Suprapubic skin (tissue), 4 donors: Measurements from ENCODE around the gene RAPGEF3. TPM values are rescaled to one million over a fixed set of nuclear protein-coding genes. Genes with fewer than 3 reads are reported as not detected.

Experiments
- DNase-seq, 2 donors: peaks; one replicate each; pipeline ENCODE4 v3.0.0-alpha.2; 2019; ENCODE audit warnings: low spot score in 2 of 2
- H3K27ac ChIP-seq: fragments of 200-600 bp; sonication (generic); one replicate; pipeline ENCODE4 v1.5.1; 2019
- H3K27me3 ChIP-seq: fragments of 200-600 bp; sonication (generic); one replicate; pipeline ENCODE4 v1.5.1; 2019
- H3K36me3 ChIP-seq: fragments of 200-600 bp; sonication (generic); one replicate; pipeline ENCODE4 v1.5.1; 2019
- H3K4me1 ChIP-seq: fragments of 200-600 bp; sonication (generic); one replicate; pipeline ENCODE4 v1.5.1; 2019
- H3K4me3 ChIP-seq: fragments of 200-600 bp; sonication (generic); one replicate; pipeline ENCODE4 v1.5.1; 2019; ENCODE audit warnings: mild to moderate bottlenecking
- H3K9me3 ChIP-seq: fragments of 200-600 bp; sonication (generic); one replicate; pipeline ENCODE4 v1.5.1; 2019
- EP300 ChIP-seq: sonication (generic); formaldehyde crosslinking; IDR thresholded peaks from one replicate; pipeline ENCODE4 v1.6.1; 2017; ENCODE audit warnings: antibody characterized with exemption
- POLR2A ChIP-seq, 2 donors: fragments of 450-650 bp; IDR thresholded peaks; one replicate each; pipeline ENCODE4 v1.6.1; 2017; ENCODE audit warnings: antibody characterized with exemption in 2 of 2, mild to moderate bottlenecking in 2 of 2, moderate library complexity in 2 of 2
- POLR2AphosphoS5 ChIP-seq, 3 donors: sonication (generic); formaldehyde crosslinking; IDR thresholded peaks; one replicate each; pipeline ENCODE4 v1.6.1; 2017; ENCODE audit warnings: antibody characterized with exemption in 3 of 3
- WGBS: methylation state at CpG from one replicate; pipeline ENCODE4 v1.1.5; 2018; 5-methylcytosine and 5-hydroxymethylcytosine counted together
- total RNA-seq, 4 donors: library from RNA; depleted of rRNA; stranded (reverse); fragments of >200 nt; gene quantifications; one replicate each; pipeline ENCODE4 v1.1.0, GENCODE V29; 2016
- TF ChIP-seq, protein P1 (sequence below), 2 donors: fragments of 200-600 bp in 1 of 2; fragments of 450-650 bp in 1 of 2; sonication (generic) in 1 of 2; IDR thresholded peaks; one replicate each; pipeline ENCODE4 v1.5.1; 2016 to 2019; ENCODE audit warnings: antibody characterized with exemption in 2 of 2, mild to moderate bottlenecking in 1 of 2, moderate library complexity in 1 of 2

Gene RAPGEF3
- total RNA-seq, 4 donors from 2014 or later = 9.3 to 48.9 (median 20.0) TPM

DNA sequence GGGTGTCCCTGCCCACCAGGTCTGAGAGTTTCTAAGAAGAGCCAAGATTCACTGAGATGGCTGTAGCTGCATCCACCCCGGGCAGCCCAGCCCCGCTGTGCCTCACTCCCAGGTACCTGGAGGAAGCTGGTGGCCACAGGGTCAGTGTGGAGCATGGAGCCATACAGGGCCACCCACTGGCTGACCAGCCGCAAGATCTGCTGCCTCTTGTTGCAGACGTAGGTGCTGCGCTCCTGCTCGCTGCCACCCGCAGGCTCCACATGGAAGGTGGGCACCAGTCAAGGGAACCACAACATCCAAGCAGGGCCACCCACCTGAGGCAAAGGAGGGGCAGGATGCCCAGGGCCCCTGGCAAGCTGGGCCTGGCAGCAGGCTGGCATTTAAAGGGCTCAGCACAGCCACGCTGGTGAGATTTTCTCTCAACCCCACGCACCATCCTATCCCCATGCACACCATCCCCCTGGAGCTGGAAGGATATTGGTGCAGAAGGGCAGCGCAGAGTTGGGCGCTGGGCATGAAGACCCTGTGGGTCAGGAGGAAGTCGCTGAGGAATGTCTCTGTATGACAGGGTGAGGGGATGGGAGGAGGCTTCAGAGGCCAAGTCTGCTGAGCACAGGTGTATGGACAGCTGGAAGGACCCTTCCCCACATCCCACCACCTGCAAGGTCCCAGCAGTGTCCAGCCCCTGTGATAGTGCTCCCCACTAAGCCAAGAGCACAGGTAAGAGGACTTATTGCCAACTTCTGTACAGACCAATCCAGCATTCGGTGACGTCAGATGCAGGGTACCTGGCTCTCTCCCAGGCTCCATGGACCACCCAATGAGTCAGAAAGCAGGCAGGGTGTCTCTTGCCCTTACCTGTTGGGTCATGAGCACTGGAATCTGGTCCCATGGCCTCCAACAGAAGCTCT lies 10.8 kb downstream of the RAPGEF3 start:
- H3K9me3 ChIP-seq = no peaks in the 10 kb centered on the region
- no peak overlapping the region for H3K27ac ChIP-seq
- H3K4me3 ChIP-seq = no peak overlapping the region
- peaks cover 30% of the 10 kb centered on the region for H3K4me1 ChIP-seq
- peaks cover 4% of the 10 kb centered on the region for H3K36me3 ChIP-seq
- DNase-seq = no peak
- no peaks in the 10 kb centered on the region for H3K27me3 ChIP-seq
- TF ChIP-seq POLR2AphosphoS5 (IDR thresholded peaks at IDR 0.05) = no peak
- TF ChIP-seq, protein P1, sequence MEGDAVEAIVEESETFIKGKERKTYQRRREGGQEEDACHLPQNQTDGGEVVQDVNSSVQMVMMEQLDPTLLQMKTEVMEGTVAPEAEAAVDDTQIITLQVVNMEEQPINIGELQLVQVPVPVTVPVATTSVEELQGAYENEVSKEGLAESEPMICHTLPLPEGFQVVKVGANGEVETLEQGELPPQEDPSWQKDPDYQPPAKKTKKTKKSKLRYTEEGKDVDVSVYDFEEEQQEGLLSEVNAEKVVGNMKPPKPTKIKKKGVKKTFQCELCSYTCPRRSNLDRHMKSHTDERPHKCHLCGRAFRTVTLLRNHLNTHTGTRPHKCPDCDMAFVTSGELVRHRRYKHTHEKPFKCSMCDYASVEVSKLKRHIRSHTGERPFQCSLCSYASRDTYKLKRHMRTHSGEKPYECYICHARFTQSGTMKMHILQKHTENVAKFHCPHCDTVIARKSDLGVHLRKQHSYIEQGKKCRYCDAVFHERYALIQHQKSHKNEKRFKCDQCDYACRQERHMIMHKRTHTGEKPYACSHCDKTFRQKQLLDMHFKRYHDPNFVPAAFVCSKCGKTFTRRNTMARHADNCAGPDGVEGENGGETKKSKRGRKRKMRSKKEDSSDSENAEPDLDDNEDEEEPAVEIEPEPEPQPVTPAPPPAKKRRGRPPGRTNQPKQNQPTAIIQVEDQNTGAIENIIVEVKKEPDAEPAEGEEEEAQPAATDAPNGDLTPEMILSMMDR (IDR thresholded peaks at IDR 0.05) = no peak
- TF ChIP-seq POLR2A (IDR thresholded peaks at IDR 0.05) = no peak
- no peak for TF ChIP-seq EP300
- WGBS = 97% methylated on average over 6 of the region's 14 CpGs

DNA sequence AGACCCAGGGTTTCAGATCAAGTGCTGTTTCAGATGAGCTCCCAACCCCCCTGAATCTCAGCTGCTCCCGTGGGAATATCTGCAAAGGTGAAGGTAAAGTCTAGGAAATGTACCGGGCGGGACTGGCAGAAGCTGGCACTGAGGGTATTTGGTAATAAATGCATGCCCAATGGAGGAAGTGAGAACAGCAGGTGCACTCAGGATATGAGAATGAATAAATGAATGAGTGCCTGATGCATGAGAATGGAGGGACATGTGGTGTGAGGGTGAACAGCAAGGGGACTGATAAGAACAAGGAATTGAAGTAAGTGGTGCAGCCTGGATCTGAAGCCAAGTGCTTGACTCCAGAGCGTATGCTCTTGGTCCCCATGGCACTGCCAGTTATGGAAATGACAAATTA lies 11.6 kb downstream of the RAPGEF3 start:
- TF ChIP-seq, protein P1 (IDR thresholded peaks at IDR 0.05) = no peak
- no peak for TF ChIP-seq EP300
- no peak for TF ChIP-seq POLR2AphosphoS5 (IDR thresholded peaks at IDR 0.05)
- Histone ChIP-seq H3K9me3 (no peaks in the 10 kb centered on the region), H3K27me3 (no peaks in the 10 kb centered on the region), H3K27ac (no peak overlapping the region), H3K4me3 (no peak overlapping the region), H3K36me3 (peaks cover 4% of the 10 kb centered on the region), H3K4me1 (peaks cover 25% of the 10 kb centered on the region)
- DNase-seq = no peak
- WGBS = 86% methylated on average over 4 of the region's 4 CpGs

GRCh38 chr12:47746523-47746922 lies 12.2 kb downstream of the RAPGEF3 start:
- no peak for DNase-seq
- no peak overlapping the region for H3K4me3 ChIP-seq
- H3K36me3 ChIP-seq = peaks cover 4% of the 10 kb centered on the region
- TF ChIP-seq POLR2AphosphoS5 (IDR thresholded peaks at IDR 0.05) (no peak), EP300 (no peak), POLR2A (IDR thresholded peaks at IDR 0.05) (no peak)
- TF ChIP-seq, protein P1 (IDR thresholded peaks at IDR 0.05) = no peak
- 87% methylated on average over 6 of the region's 7 CpGs for WGBS
- H3K4me1 ChIP-seq = peaks cover 25% of the 10 kb centered on the region
- H3K27me3 ChIP-seq = no peaks in the 10 kb centered on the region
- H3K9me3 ChIP-seq = no peaks in the 10 kb centered on the region
- no peak overlapping the region for H3K27ac ChIP-seq

DNA sequence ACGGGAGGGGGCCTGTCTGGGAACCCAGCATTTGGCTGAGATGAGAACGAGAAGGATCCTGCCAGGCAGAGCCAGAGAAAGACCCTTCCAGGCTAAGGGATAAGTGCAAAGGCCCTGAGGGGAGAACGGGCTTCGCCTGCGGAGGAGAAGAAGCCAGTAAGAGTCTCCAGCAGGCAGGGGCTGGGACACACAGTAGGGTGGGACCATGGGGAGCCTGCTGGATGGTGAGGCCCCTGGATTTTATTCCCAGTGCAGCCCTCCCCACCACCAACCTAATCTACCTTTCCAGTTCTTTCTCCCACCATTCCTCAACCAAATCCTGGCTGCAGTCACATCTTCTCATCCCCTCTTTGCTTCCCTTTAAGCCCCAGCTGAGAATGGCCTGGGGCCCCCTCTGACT lies 12.6 kb downstream of the RAPGEF3 start:
- no peak for DNase-seq
- no peaks in the 10 kb centered on the region for H3K9me3 ChIP-seq
- no peaks in the 10 kb centered on the region for H3K27me3 ChIP-seq
- WGBS = 87% methylated on average over 5 of the region's 5 CpGs
- peaks cover 4% of the 10 kb centered on the region for H3K36me3 ChIP-seq
- TF ChIP-seq, protein P1 (IDR thresholded peaks at IDR 0.05) = no peak
- TF ChIP-seq POLR2AphosphoS5 (IDR thresholded peaks at IDR 0.05) = no peak
- no peak for TF ChIP-seq EP300
- no peak for TF ChIP-seq POLR2A (IDR thresholded peaks at IDR 0.05)
- no peak overlapping the region for H3K27ac ChIP-seq
- no peak overlapping the region for H3K4me3 ChIP-seq
- peaks cover 25% of the 10 kb centered on the region for H3K4me1 ChIP-seq

GRCh38 chr12:47745485-47746041 lies 13.1 kb downstream of the RAPGEF3 start:
- H3K4me1 ChIP-seq = peaks cover 28% of the 10 kb centered on the region
- WGBS = 83% methylated on average over 16 of the region's 16 CpGs
- TF ChIP-seq EP300 (no peak), POLR2A (IDR thresholded peaks at IDR 0.05) (no peak), POLR2AphosphoS5 (IDR thresholded peaks at IDR 0.05) (no peak)
- TF ChIP-seq, protein P1 (IDR thresholded peaks at IDR 0.05) = no peak
- peaks cover 4% of the 10 kb centered on the region for H3K36me3 ChIP-seq
- H3K27ac ChIP-seq = no peak overlapping the region
- no peak overlapping the region for H3K4me3 ChIP-seq
- H3K27me3 ChIP-seq = no peaks in the 10 kb centered on the region
- no peaks in the 10 kb centered on the region for H3K9me3 ChIP-seq
- DNase-seq = no peak
